ENCODE data around the gene ZNF830.

Gene ZNF830

DNA sequence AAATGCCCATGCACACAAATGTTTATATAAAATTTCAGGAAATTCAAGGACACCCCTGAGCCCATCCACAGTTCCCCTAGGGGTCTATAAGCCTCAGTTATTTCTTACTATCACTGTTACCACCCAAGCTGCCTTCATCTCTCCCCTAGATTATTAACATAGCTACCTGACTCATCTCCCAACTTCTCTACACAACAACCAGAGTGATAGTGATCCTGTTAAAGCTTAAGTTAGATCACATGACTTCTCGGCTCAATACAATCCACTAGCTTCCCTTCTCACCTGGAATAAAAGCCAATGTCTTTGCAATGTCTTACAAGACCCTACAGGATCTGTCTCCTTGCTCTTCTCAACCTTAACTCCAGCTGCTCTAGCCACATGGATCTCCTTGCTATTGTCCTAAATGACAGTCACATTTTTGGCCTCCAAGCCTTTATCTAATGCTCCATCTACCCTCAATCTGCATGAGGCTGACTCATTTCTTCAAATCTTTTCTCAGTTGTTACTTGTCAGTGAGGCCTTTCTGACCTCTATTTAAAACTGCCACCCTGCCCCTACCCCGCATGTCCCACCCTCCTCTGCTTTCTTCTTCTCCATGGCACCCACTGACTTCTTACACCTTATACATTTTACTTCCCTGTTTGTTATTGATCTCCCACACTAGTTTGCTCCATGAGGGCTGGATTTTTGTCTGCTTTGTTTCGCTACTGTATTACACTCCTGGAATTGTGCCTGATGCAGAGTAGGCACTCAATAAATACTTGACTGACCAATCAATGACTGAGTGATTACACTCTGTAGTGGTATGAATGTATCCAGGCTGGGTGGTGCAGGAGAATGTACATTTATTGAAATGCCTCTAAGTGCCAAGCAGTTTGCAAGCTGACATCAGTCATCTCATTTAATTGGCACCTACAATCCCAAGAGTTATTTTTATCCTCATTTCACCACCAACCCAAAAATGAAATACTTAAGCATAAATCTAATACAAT is 13.8 kb downstream of the ZNF830 start:
- H3K36me3 ChIP-seq (ENCODE audit: control insufficient read depth, insufficient read depth, low read length) = no peaks in the 10 kb centered on the region
- H3K27me3 ChIP-seq (ENCODE audit: control insufficient read depth, insufficient read depth, low read length) = no peaks in the 10 kb centered on the region
- H3K27ac ChIP-seq = no peak overlapping the region
- H3K79me2 ChIP-seq = no peaks in the 10 kb centered on the region
- H3K4me1 ChIP-seq = peaks cover 4% of the 10 kb centered on the region
- TF ChIP-seq, protein P1, sequence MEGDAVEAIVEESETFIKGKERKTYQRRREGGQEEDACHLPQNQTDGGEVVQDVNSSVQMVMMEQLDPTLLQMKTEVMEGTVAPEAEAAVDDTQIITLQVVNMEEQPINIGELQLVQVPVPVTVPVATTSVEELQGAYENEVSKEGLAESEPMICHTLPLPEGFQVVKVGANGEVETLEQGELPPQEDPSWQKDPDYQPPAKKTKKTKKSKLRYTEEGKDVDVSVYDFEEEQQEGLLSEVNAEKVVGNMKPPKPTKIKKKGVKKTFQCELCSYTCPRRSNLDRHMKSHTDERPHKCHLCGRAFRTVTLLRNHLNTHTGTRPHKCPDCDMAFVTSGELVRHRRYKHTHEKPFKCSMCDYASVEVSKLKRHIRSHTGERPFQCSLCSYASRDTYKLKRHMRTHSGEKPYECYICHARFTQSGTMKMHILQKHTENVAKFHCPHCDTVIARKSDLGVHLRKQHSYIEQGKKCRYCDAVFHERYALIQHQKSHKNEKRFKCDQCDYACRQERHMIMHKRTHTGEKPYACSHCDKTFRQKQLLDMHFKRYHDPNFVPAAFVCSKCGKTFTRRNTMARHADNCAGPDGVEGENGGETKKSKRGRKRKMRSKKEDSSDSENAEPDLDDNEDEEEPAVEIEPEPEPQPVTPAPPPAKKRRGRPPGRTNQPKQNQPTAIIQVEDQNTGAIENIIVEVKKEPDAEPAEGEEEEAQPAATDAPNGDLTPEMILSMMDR (IDR thresholded peaks at IDR 0.05) = no peak
- H3K4me2 ChIP-seq (ENCODE audit: low read length) = no peak overlapping the region
- no peak overlapping the region for H3K9ac ChIP-seq
- H2AFZ ChIP-seq = no peak overlapping the region
- H3K9me3 ChIP-seq (ENCODE audit: control insufficient read depth, low read length) = no peaks in the 10 kb centered on the region
- no peak overlapping the region for H3K4me3 ChIP-seq (ENCODE audit: low read depth, low read length)

DNA sequence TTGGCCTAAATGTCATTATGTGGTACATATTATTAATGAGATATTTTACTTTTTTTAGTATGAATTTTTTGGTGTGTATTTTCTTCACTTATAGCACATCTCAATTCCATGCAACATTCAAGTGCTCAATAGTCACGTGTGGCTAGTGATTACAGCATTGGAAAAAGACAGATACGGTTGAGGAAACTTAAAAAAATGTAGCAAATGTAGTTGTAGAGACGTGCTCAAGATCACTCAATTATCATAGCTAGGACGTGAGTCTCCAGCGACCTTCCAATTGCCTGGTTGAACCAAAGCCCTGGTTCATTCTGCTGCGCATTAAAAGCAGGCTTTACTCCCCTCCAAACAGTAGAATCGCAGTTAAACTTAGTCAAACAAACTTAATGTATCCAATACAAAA is 17.8 kb downstream of the ZNF830 start:
- Histone ChIP-seq H3K9ac (no peak overlapping the region), H3K4me3 (ENCODE audit: low read depth, low read length) (no peak overlapping the region), H2AFZ (peak overlapping the region; percentile 94), H3K4me1 (peaks cover 10% of the 10 kb centered on the region), H3K27me3 (ENCODE audit: control insufficient read depth, insufficient read depth, low read length) (no peaks in the 10 kb centered on the region), H3K36me3 (ENCODE audit: control insufficient read depth, insufficient read depth, low read length) (no peaks in the 10 kb centered on the region), H3K79me2 (peaks cover 10% of the 10 kb centered on the region), H3K9me3 (ENCODE audit: control insufficient read depth, low read length) (no peaks in the 10 kb centered on the region), H3K4me2 (ENCODE audit: low read length) (no peak overlapping the region), H3K27ac (no peak overlapping the region)
- TF ChIP-seq, protein P1 (IDR thresholded peaks at IDR 0.05) = no peak

DNA sequence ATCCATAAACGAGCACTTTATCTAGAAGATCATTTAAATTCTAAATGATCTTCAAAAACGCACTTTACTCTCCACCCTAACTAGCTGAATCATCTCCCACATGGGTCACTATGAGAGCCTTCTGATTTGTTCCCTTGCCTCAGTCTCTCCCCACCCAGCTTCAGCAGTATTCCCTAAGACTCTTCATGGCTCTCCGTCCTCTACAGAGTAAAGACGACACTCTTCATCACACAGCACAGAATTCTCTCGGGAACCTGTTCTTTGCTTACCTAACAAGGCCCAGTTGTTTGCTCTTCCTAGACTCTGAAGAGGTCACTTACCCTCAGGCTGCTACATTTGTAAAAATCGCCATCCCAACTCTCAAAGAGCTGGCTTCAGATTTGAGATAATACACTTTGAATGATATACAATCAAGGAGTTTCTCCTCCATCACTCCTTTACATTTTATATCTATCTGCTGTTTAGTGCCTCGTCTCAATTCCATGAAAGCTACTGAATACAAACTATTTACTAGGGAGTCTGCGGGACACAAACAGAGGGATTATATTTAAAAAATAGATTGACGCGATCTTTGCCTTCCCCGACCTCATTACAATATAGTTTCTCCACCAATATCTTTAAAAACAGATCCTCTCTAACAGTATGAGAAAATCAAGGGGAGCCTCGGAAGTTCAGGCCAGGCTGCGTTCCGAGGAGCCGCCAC is 18.5 kb downstream of the ZNF830 start:
- peak overlapping the region; percentile 86 for H3K4me2 ChIP-seq (ENCODE audit: low read length)
- no peaks in the 10 kb centered on the region for H3K9me3 ChIP-seq (ENCODE audit: control insufficient read depth, low read length)
- TF ChIP-seq, protein P1 (IDR thresholded peaks at IDR 0.05) = no peak
- no peaks in the 10 kb centered on the region for H3K27me3 ChIP-seq (ENCODE audit: control insufficient read depth, insufficient read depth, low read length)
- H3K27ac ChIP-seq = peak overlapping the region; percentile 86
- peaks cover 10% of the 10 kb centered on the region for H3K4me1 ChIP-seq
- no peaks in the 10 kb centered on the region for H3K36me3 ChIP-seq (ENCODE audit: control insufficient read depth, insufficient read depth, low read length)
- peak overlapping the region; percentile 41 for H3K9ac ChIP-seq
- peaks cover 10% of the 10 kb centered on the region for H3K79me2 ChIP-seq
- H2AFZ ChIP-seq = peak overlapping the region; percentile 94
- peak overlapping the region; percentile 66 for H3K4me3 ChIP-seq (ENCODE audit: low read depth, low read length)

DNA sequence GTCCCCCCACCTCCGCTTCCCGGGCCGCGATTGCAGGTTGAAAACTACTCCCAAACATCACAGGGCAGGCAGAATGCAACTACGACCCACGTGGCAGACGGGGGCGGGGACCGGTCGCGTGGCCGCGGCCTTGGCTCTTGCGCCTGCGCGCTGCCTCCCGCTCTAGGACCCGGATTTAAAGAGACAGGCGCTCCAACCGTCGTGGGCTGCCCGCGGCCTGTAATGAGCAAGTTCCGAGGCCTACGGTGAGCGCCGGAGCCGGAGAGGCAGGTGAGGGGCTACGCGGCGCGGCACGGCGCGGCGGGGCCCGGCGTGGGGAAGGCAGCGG is 19.0 kb downstream of the ZNF830 start, which contains the start of gene LIG3:
LIG3 (plus strand) TSS at position 160 of the 328 bp plus-strand sequence. CDS start 2,494 bp downstream, outside the sequence.
- TF ChIP-seq, protein P1 (IDR thresholded peaks at IDR 0.05) = no peak
- peak within 1 kb of the TSS; percentile 86 for H3K27ac ChIP-seq
- H3K9me3 ChIP-seq (ENCODE audit: control insufficient read depth, low read length) = no peaks in the 10 kb centered on the region
- peak within 1 kb of the TSS; percentile 86 for H3K4me2 ChIP-seq (ENCODE audit: low read length)
- H3K4me3 ChIP-seq (ENCODE audit: low read depth, low read length) = peak within 1 kb of the TSS; percentile 66
- H3K79me2 ChIP-seq = peaks cover 10% of the 10 kb centered on the region
- H3K36me3 ChIP-seq (ENCODE audit: control insufficient read depth, insufficient read depth, low read length) = no peaks in the 10 kb centered on the region
- H3K27me3 ChIP-seq (ENCODE audit: control insufficient read depth, insufficient read depth, low read length) = no peaks in the 10 kb centered on the region
- H3K9ac ChIP-seq = peak within 1 kb of the TSS; percentile 68
- peaks cover 10% of the 10 kb centered on the region for H3K4me1 ChIP-seq
- H2AFZ ChIP-seq = peak within 1 kb of the TSS; percentile 94
